Measurements from ENCODE around the gene USB1. TPM values are rescaled to one million over a fixed set of nuclear protein-coding genes. Genes with fewer than 3 reads are reported as not detected.
"Not testable (repeated sequence)": the region's sequence is repeated elsewhere in the genome, so short reads cannot be mapped to it uniquely, and the experiment has no call there.

USB1 gene
- total RNA-seq, 1 experiment from 2014 or later: 91.2 TPM

DNA sequence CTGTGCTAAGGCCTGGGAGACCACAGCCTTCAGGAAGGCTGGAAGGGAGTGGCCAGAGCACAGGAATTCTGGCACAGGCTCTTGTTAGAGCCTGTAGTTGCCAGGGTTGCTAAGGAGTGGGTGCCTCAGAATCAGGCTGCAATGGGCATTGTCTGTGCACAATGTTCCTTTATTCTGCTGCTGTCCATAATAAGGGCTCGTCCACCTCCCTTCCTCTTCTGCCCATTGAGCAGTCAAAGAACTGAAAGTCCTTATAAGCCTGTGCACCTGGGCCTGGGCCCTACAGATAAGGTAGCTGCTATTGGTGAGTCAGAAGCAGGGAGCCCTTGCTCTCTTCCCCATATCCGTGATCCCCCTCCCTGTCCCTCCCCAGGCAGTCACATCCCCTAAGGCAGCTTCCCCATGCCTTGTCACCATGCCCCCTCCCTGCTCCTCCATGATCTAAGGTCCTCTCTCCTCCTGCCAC lies 24.8 kb upstream of the USB1 start:
- H3K27me3 ChIP-seq (replicated peaks; ENCODE audit: control insufficient read depth, insufficient read depth, low read length): no peaks in the 10 kb centered on the region
- TF ChIP-seq, protein P1, sequence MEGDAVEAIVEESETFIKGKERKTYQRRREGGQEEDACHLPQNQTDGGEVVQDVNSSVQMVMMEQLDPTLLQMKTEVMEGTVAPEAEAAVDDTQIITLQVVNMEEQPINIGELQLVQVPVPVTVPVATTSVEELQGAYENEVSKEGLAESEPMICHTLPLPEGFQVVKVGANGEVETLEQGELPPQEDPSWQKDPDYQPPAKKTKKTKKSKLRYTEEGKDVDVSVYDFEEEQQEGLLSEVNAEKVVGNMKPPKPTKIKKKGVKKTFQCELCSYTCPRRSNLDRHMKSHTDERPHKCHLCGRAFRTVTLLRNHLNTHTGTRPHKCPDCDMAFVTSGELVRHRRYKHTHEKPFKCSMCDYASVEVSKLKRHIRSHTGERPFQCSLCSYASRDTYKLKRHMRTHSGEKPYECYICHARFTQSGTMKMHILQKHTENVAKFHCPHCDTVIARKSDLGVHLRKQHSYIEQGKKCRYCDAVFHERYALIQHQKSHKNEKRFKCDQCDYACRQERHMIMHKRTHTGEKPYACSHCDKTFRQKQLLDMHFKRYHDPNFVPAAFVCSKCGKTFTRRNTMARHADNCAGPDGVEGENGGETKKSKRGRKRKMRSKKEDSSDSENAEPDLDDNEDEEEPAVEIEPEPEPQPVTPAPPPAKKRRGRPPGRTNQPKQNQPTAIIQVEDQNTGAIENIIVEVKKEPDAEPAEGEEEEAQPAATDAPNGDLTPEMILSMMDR (IDR thresholded peaks at IDR 0.05; ENCODE audit: insufficient read depth in 1 of 2, low read depth in 1 of 2, low read length in 1 of 2, severe bottlenecking in 1 of 2, unreplicated experiment in 1 of 2): no peak
- intact Hi-C loops (cut with micrococcal nuclease; ENCODE audit: unreplicated experiment): no loop called here
- Mint-ChIP-seq H3K27ac (ENCODE audit: unreplicated experiment) (no peak overlapping the region), H3K4me3 (ENCODE audit: unreplicated experiment) (no peak overlapping the region), H3K36me3 (ENCODE audit: insufficient read depth, unreplicated experiment) (no peaks in the 10 kb centered on the region), H3K27me3 (ENCODE audit: insufficient read depth, unreplicated experiment) (no peaks in the 10 kb centered on the region), H3K9me3 (ENCODE audit: unreplicated experiment) (no peaks in the 10 kb centered on the region), H3K4me1 (ENCODE audit: low read depth, unreplicated experiment) (peaks cover 14% of the 10 kb centered on the region)
- no peaks in the 10 kb centered on the region for H3K36me3 ChIP-seq (ENCODE audit: control insufficient read depth, insufficient read depth, low read length)
- ChIA-PET POLR2A (no interaction called here), CTCF (no interaction called here)
- H3K4me3 ChIP-seq (ENCODE audit: low read depth, low read length): no peak overlapping the region
- no peak for DNase-seq
- peaks cover 10% of the 10 kb centered on the region for H3K4me1 ChIP-seq
- no TSS peak for BruUV-seq (replicated peaks)
- no peaks in the 10 kb centered on the region for H3K9me3 ChIP-seq

DNA sequence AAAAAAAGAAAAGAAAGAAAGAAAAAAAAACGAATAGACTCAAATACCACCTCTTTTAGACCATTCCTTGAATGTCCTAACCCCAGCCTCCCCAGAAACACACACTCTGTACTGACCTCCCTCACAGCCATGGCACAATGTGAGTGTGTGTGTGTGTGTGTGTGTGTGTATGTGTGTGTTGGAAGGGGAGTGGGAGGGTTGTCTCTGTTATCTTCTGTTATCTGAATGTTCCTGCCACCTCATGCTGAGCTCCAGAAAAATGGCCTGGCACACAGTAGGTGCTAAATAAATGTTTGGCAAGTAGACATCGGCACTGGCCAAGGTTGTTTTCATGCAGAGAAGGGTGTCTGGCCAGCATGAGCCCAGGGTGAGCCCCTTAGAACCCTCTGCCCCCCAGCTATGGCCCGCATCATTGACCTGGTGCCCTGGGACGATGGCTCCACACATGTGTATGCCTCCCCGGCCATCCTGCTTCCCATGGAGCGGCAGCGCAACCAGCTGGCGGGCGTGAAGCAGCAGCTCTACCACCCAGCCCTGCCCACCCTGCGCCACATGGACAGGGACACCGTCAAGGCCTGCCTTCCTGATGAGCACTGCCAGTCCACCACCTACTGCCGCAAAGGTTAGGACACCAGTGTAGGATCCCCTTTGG lies 23.7 kb upstream of the USB1 start:
- no TSS peak for BruUV-seq (replicated peaks)
- H3K4me1 ChIP-seq: peaks cover 10% of the 10 kb centered on the region
- no peak overlapping the region for H3K27ac Mint-ChIP-seq (ENCODE audit: unreplicated experiment)
- no peak overlapping the region for H3K4me3 Mint-ChIP-seq (ENCODE audit: unreplicated experiment)
- peak in 1 of 2 experiments; percentile 41 for DNase-seq
- no peaks in the 10 kb centered on the region for H3K27me3 ChIP-seq (replicated peaks; ENCODE audit: control insufficient read depth, insufficient read depth, low read length)
- H3K4me3 ChIP-seq (ENCODE audit: low read depth, low read length): no peak overlapping the region
- no peaks in the 10 kb centered on the region for H3K27me3 Mint-ChIP-seq (ENCODE audit: insufficient read depth, unreplicated experiment)
- H3K36me3 Mint-ChIP-seq (ENCODE audit: insufficient read depth, unreplicated experiment): no peaks in the 10 kb centered on the region
- TF ChIP-seq, protein P1 (IDR thresholded peaks at IDR 0.05; ENCODE audit: insufficient read depth in 1 of 2, low read depth in 1 of 2, low read length in 1 of 2, severe bottlenecking in 1 of 2, unreplicated experiment in 1 of 2): peak in 1 of 2 experiments; percentile 10
- no peaks in the 10 kb centered on the region for H3K9me3 ChIP-seq
- ChIA-PET POLR2A (interaction anchor here (0.5 to 1.0 kb wide), 2 partner anchors 182 to 274 kb away, joined by 3 read pairs; no protein-coding TSS in a partner anchor), CTCF (interaction anchor here (0.8 to 0.9 kb wide), 2 partner anchors 79 to 114 kb away, joined by 3 to 5 read pairs; no protein-coding TSS in a partner anchor)
- no peaks in the 10 kb centered on the region for H3K9me3 Mint-ChIP-seq (ENCODE audit: unreplicated experiment)
- H3K4me1 Mint-ChIP-seq (ENCODE audit: low read depth, unreplicated experiment): peaks cover 14% of the 10 kb centered on the region
- no peaks in the 10 kb centered on the region for H3K36me3 ChIP-seq (ENCODE audit: control insufficient read depth, insufficient read depth, low read length)
- intact Hi-C loops (cut with micrococcal nuclease; ENCODE audit: unreplicated experiment): loop anchor here (1.0 kb wide), 1 partner anchor 220 kb away; no protein-coding TSS in a partner anchor

DNA sequence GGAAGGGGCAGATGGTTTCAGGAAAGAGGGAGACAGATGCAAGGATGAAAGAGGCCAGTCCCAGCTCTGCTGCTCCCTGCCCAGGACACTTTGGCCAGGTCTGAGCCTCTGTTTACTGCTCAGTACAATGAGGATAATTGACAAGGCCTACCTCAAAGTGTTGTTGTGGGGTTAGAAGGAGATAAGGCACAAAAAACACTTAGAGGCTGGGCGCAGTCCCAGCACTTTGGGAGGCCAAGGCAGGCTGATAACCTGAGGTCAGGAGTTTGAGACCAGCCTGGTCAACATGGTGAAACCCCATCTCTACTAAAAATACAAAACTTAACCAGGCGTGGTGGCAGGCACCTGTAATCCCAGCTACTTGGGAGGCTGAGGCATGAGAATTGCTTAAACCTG lies 23.1 kb upstream of the USB1 start:
- H3K27me3 ChIP-seq (replicated peaks; ENCODE audit: control insufficient read depth, insufficient read depth, low read length); H3K4me3 ChIP-seq (ENCODE audit: low read depth, low read length); H3K27me3 Mint-ChIP-seq (ENCODE audit: insufficient read depth, unreplicated experiment); intact Hi-C loops (cut with micrococcal nuclease; ENCODE audit: unreplicated experiment); H3K36me3 Mint-ChIP-seq (ENCODE audit: insufficient read depth, unreplicated experiment); H3K36me3 ChIP-seq (ENCODE audit: control insufficient read depth, insufficient read depth, low read length); H3K9me3 Mint-ChIP-seq (ENCODE audit: unreplicated experiment); H3K27ac Mint-ChIP-seq (ENCODE audit: unreplicated experiment); BruUV-seq (replicated peaks); H3K4me1 ChIP-seq; H3K4me3 Mint-ChIP-seq (ENCODE audit: unreplicated experiment); H3K9me3 ChIP-seq; DNase-seq: not testable (repeated sequence)
- POLR2A ChIA-PET: interaction anchor here (1.0 kb wide), 1 partner anchor 183 kb away, joined by 3 read pairs; no protein-coding TSS in a partner anchor
- H3K4me1 Mint-ChIP-seq (ENCODE audit: low read depth, unreplicated experiment): peaks cover 14% of the 10 kb centered on the region
- CTCF ChIA-PET: interaction anchor here (0.8 kb wide), 1 partner anchor 79 kb away, joined by 3 read pairs; no protein-coding TSS in a partner anchor

All from Caco-2 (cell line).